Activated CD4-positive, alpha-beta T cell treated with anti-CD3 and anti-CD28 coated beads, Interleukin-2, amount 10 ng/mL, durations not matched to agents 7 days and 5 days (primary cell): ENCODE data around the gene CHRDL1. TPM values are rescaled to one million over a fixed set of nuclear protein-coding genes. Genes with fewer than 3 reads are reported as not detected.
A peak's percentile ranks its signal among the peaks of the same experiment; 100 is the strongest.
"Not testable (repeated sequence)": the region's sequence is repeated elsewhere in the genome, so short reads cannot be mapped to it uniquely, and the experiment has no call there.

Experiments used
- CTCF ChIA-PET: fragments of 350-600 bp; sonication (Branson Sonifier 250); formaldehyde crosslinking; loops from one replicate; lab custom pipeline; 2021; ENCODE audit warnings: antibody characterized with exemption; lab: Charles Lee
- POLR2A ChIA-PET: fragments of 350-600 bp; sonication (Branson Sonifier 250); formaldehyde crosslinking; loops from one replicate; lab custom pipeline; 2021; ENCODE audit warnings: antibody characterized with exemption; lab: Charles Lee
- DNase-seq: peaks from one replicate; pipeline ENCODE4 v3.0.0-alpha.2; 2020
- H3K27ac Mint-ChIP-seq: one replicate; pipeline ENCODE4 v1.8.0; 2021; ENCODE audit warnings: mild to moderate bottlenecking, moderate library complexity, mixed read lengths
- H3K27me3 Mint-ChIP-seq: one replicate; pipeline ENCODE4 v1.8.0; 2021; ENCODE audit warnings: mixed read lengths
- H3K36me3 Mint-ChIP-seq: one replicate; pipeline ENCODE4 v1.8.0; 2021; ENCODE audit warnings: low read depth, mixed read lengths
- H3K4me1 Mint-ChIP-seq: one replicate; pipeline ENCODE4 v1.8.0; 2021; ENCODE audit warnings: mixed read lengths
- H3K4me3 Mint-ChIP-seq: one replicate; pipeline ENCODE4 v1.8.0; 2021; ENCODE audit warnings: mild to moderate bottlenecking, moderate library complexity, mixed read lengths
- H3K9me3 Mint-ChIP-seq: one replicate; pipeline ENCODE4 v1.8.0; 2021; ENCODE audit warnings: mixed read lengths
- total RNA-seq, 2 experiments: library from RNA; stranded (reverse); gene quantifications; one replicate each; pipeline ENCODE4 v1.2.3, GENCODE V29; 2021

Gene CHRDL1
- not detected for total RNA-seq

GRCh38 chrX:110795645-110796406, at the start of gene CHRDL1:
CHRDL1 (minus strand) TSS chrX:110795817; CDS start chrX:110792181, 3,636 bp downstream.
- peaks cover 2% of the 10 kb centered on the region for H3K4me1 Mint-ChIP-seq
- no peaks in the 10 kb centered on the region for H3K9me3 Mint-ChIP-seq
- H3K27ac Mint-ChIP-seq: no peak within 1 kb of the TSS
- H3K27me3 Mint-ChIP-seq: peaks cover 13% of the 10 kb centered on the region
- DNase-seq: no peak
- peak within 1 kb of the TSS; percentile 34 for H3K4me3 Mint-ChIP-seq
- H3K36me3 Mint-ChIP-seq: no peaks in the 10 kb centered on the region
- ChIA-PET CTCF (no interaction called here), POLR2A (no interaction called here)

DNA sequence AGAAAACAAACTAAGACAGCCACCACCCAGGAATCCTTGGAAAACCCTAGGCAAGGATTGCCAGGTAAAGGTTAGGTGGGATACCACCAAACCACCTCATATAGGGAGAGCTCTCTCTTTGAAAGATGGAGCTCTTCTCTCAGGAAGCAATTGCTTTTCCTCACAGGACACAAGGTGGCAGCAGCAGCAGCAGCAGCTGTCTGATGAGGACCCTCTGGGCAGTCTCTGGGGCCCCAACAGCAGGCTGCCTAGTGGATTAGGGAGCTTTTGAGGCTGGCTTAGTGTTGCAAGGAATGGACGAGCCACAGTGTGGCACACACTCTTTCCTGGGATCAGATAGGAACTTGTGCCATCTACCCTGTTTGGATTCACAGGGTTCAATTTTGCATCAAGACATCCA, 41.4 kb upstream of the CHRDL1 start:
- CTCF ChIA-PET: no interaction called here
- no peaks in the 10 kb centered on the region for H3K4me1 Mint-ChIP-seq
- no peak overlapping the region for H3K4me3 Mint-ChIP-seq
- no peaks in the 10 kb centered on the region for H3K9me3 Mint-ChIP-seq
- no peak overlapping the region for H3K27ac Mint-ChIP-seq
- POLR2A ChIA-PET: no interaction called here
- no peak for DNase-seq
- no peaks in the 10 kb centered on the region for H3K36me3 Mint-ChIP-seq
- no peaks in the 10 kb centered on the region for H3K27me3 Mint-ChIP-seq

GRCh38 chrX:110836451-110836850, 40.8 kb upstream of the CHRDL1 start:
- ChIA-PET CTCF (no interaction called here), POLR2A (no interaction called here)
- DNase-seq: no peak
- H3K27ac Mint-ChIP-seq: no peak overlapping the region
- no peaks in the 10 kb centered on the region for H3K27me3 Mint-ChIP-seq
- H3K4me3 Mint-ChIP-seq: no peak overlapping the region
- H3K36me3 Mint-ChIP-seq: no peaks in the 10 kb centered on the region
- H3K4me1 Mint-ChIP-seq: no peaks in the 10 kb centered on the region
- H3K9me3 Mint-ChIP-seq: no peaks in the 10 kb centered on the region

DNA sequence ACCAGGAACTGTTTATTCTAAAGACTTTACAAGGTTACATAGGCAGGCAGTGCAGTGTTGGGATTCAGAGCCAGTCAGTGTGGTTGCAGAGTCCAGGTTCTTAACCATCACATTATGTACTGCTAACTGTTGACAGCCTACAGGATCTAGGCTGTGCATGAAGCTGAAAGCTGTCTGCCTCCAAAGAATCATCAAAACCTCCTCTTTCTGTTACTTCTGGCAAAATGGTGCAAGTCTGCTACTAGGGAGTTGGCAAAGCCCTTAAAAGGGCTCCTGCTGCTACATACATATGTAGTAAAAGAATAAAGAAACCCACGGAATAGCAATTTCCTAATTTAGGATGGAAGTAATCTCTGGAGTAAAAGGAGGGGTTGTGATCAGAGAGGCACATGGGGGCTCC, 40.4 kb upstream of the CHRDL1 start:
- Mint-ChIP-seq H3K27ac (no peak overlapping the region), H3K4me1 (no peaks in the 10 kb centered on the region), H3K36me3 (no peaks in the 10 kb centered on the region), H3K27me3 (no peaks in the 10 kb centered on the region), H3K4me3 (no peak overlapping the region), H3K9me3 (no peaks in the 10 kb centered on the region)
- CTCF ChIA-PET: no interaction called here
- DNase-seq: no peak
- POLR2A ChIA-PET: no interaction called here

- ChIA-PET CTCF (no interaction called here), POLR2A (no interaction called here)
- no peaks in the 10 kb centered on the region for H3K4me1 Mint-ChIP-seq
- no peaks in the 10 kb centered on the region for H3K27me3 Mint-ChIP-seq
- no peak for DNase-seq
- H3K36me3 Mint-ChIP-seq: no peaks in the 10 kb centered on the region
- H3K4me3 Mint-ChIP-seq: no peak overlapping the region
- no peak overlapping the region for H3K27ac Mint-ChIP-seq
- H3K9me3 Mint-ChIP-seq: no peaks in the 10 kb centered on the region
Measured at GRCh38 chrX:110825972-110826371, 30.4 kb upstream of the CHRDL1 start.

DNA sequence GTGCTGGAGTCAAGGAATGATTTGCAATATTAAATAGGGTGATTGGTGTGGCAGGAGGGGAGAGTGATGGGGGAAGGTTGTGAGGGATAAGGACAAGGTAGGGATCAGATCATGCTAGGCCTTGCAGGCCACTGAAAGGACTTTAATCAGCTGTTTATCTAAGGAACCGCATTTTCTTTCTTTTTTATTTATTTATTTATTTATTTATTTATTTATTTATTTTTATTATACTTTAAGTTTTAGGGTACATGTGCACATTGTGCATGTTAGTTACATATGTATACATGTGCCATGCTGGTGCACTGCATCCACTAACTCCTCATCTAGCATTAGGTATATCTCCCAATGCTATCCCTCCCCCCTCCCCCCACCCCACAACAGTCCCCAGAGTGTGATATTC, 20.9 kb upstream of the CHRDL1 start:
- H3K4me3 Mint-ChIP-seq, H3K9me3 Mint-ChIP-seq, H3K36me3 Mint-ChIP-seq, H3K4me1 Mint-ChIP-seq, H3K27ac Mint-ChIP-seq, CTCF ChIA-PET, H3K27me3 Mint-ChIP-seq, POLR2A ChIA-PET, DNase-seq: not testable (repeated sequence)

DNA sequence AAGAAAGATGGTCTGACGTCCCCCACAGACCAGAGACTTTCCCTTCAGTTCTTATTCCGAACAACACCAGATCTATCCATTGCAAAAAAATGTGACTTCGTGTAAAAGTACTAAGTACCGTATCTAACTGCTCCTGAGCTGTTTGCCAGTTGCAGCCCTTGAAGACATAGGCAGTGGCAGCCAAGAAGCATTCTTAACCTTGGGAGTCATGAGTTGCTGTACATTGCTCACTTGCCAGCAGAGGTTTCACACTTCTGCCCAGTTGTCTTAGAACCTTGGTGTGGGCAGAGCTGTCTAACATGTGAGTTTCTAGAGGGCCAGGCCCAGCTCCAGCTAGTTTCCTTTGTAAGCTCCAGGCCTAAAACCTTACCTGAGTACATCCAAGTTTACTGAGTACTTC, 10.5 kb upstream of the CHRDL1 start:
- Mint-ChIP-seq H3K27ac (no peak overlapping the region), H3K4me3 (no peak overlapping the region), H3K9me3 (no peaks in the 10 kb centered on the region), H3K27me3 (no peaks in the 10 kb centered on the region), H3K4me1 (no peaks in the 10 kb centered on the region), H3K36me3 (no peaks in the 10 kb centered on the region)
- ChIA-PET CTCF (no interaction called here), POLR2A (no interaction called here)
- no peak for DNase-seq

- ChIA-PET POLR2A (no interaction called here), CTCF (no interaction called here)
- Mint-ChIP-seq H3K4me1 (no peaks in the 10 kb centered on the region), H3K27ac (no peak overlapping the region), H3K27me3 (no peaks in the 10 kb centered on the region), H3K4me3 (no peak overlapping the region), H3K9me3 (no peaks in the 10 kb centered on the region), H3K36me3 (no peaks in the 10 kb centered on the region)
- no peak for DNase-seq
Measured at GRCh38 chrX:110805303-110805702, 9.7 kb upstream of the CHRDL1 start.

GRCh38 chrX:110804446-110804845, 8.8 kb upstream of the CHRDL1 start:
- Mint-ChIP-seq H3K27me3 (no peaks in the 10 kb centered on the region), H3K4me3 (no peak overlapping the region), H3K9me3 (no peaks in the 10 kb centered on the region), H3K4me1 (no peaks in the 10 kb centered on the region), H3K36me3 (no peaks in the 10 kb centered on the region), H3K27ac (no peak overlapping the region)
- ChIA-PET POLR2A (no interaction called here), CTCF (no interaction called here)
- no peak for DNase-seq

- no peak for DNase-seq
- H3K4me3 Mint-ChIP-seq: no peak overlapping the region
- POLR2A ChIA-PET: no interaction called here
Measured at GRCh38 chrX:110803506-110803905, 7.9 kb upstream of the CHRDL1 start.

GRCh38 chrX:110796407-110796697, 735 bp upstream of the CHRDL1 start:
- DNase-seq: no peak
- peak overlapping the region; percentile 34 for H3K4me3 Mint-ChIP-seq
- no peaks in the 10 kb centered on the region for H3K36me3 Mint-ChIP-seq
- POLR2A ChIA-PET: no interaction called here
- peaks cover 13% of the 10 kb centered on the region for H3K27me3 Mint-ChIP-seq
- CTCF ChIA-PET: no interaction called here
- no peak overlapping the region for H3K27ac Mint-ChIP-seq
- peaks cover 2% of the 10 kb centered on the region for H3K4me1 Mint-ChIP-seq
- no peaks in the 10 kb centered on the region for H3K9me3 Mint-ChIP-seq

More at GRCh38 chrX:110803506-110803905, 7.9 kb upstream of the CHRDL1 start:
- peaks cover 1% of the 10 kb centered on the region for H3K27me3 Mint-ChIP-seq
- H3K4me1 Mint-ChIP-seq: no peaks in the 10 kb centered on the region
- CTCF ChIA-PET: no interaction called here
- H3K36me3 Mint-ChIP-seq: no peaks in the 10 kb centered on the region
- H3K27ac Mint-ChIP-seq: no peak overlapping the region
- H3K9me3 Mint-ChIP-seq: no peaks in the 10 kb centered on the region

- Mint-ChIP-seq H3K27ac (no peak overlapping the region), H3K4me1 (peaks cover 2% of the 10 kb centered on the region), H3K36me3 (no peaks in the 10 kb centered on the region), H3K27me3 (peaks cover 13% of the 10 kb centered on the region), H3K9me3 (no peaks in the 10 kb centered on the region), H3K4me3 (no peak overlapping the region)
- POLR2A ChIA-PET: no interaction called here
- CTCF ChIA-PET: no interaction called here
- no peak for DNase-seq
Measured at GRCh38 chrX:110794601-110795000, 1.0 kb downstream of the CHRDL1 start.

DNA sequence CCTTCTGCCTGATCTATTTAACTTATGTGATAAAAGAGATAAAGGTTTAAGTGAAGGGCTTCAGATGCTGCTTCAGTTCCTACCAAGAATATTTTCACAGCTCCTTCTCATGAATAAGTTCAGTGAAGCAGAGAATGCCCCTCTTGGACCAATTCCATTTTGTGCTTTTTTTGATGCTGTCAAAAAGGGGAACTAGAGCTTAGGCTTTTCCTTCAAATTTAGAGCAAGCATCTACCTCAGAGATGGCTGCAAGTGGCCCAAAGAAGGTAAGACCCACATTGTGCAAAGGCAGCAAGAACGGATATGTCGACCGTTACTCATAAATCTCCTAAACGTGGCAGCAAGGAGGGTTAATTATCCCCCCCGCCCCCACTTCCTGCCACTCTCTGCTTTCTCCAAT, 4.5 kb downstream of the CHRDL1 start:
- Mint-ChIP-seq H3K4me1 (no peaks in the 10 kb centered on the region), H3K9me3 (no peaks in the 10 kb centered on the region), H3K27ac (no peak overlapping the region), H3K27me3 (peaks cover 8% of the 10 kb centered on the region), H3K4me3 (no peak overlapping the region), H3K36me3 (no peaks in the 10 kb centered on the region)
- POLR2A ChIA-PET: no interaction called here
- no peak for DNase-seq
- CTCF ChIA-PET: no interaction called here

DNA sequence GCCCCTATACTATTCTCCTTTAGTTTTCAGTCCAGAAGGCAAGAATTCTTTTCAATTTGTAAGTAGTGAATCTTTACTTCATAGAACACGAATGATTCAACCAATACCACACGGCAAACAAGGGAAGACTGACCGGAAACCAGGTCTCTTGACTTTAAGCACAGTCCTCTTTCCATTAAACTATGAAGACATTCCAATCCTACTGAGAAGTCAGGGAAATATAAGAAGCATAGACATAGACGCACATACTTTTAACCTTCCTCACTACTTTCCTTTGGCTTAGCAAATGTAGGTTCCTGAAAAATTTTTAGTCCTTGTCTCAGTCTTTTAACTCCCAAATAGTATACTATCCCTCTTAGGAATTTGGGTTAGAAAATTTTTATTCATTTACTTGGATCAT, 9.1 kb downstream of the CHRDL1 start:
- ChIA-PET CTCF (no interaction called here), POLR2A (no interaction called here)
- no peaks in the 10 kb centered on the region for H3K36me3 Mint-ChIP-seq
- no peak overlapping the region for H3K27ac Mint-ChIP-seq
- H3K27me3 Mint-ChIP-seq: peaks cover 2% of the 10 kb centered on the region
- H3K9me3 Mint-ChIP-seq: no peaks in the 10 kb centered on the region
- no peaks in the 10 kb centered on the region for H3K4me1 Mint-ChIP-seq
- no peak for DNase-seq
- no peak overlapping the region for H3K4me3 Mint-ChIP-seq
